WTC11 (cell line): ENCODE results near the gene FRS3.

Source experiments
- ATF3 ChIP-seq: sonication (generic); formaldehyde crosslinking; conservative IDR thresholded peaks from 2 replicates; pipeline ENCODE4 v1.8.1; 2022; ENCODE audit warnings: mild to moderate bottlenecking, missing genetic modification reagents
- CTCF ChIP-seq: fragments of 200-600 bp; IDR thresholded peaks from 2 replicates; pipeline ENCODE4 v1.8.0; 2022; ENCODE audit warnings: antibody characterized with exemption
- E2F4 ChIP-seq: sonication (generic); formaldehyde crosslinking; IDR thresholded peaks from 2 replicates; pipeline ENCODE4 v1.8.1; 2022; ENCODE audit warnings: low read depth, mild to moderate bottlenecking, moderate library complexity, missing genetic modification reagents, borderline replicate concordance
- ELF4 ChIP-seq: sonication (generic); formaldehyde crosslinking; IDR thresholded peaks from 2 replicates; pipeline ENCODE4 v1.8.1; 2022; ENCODE audit warnings: low read depth, mild to moderate bottlenecking, moderate library complexity, missing genetic modification reagents
- FOXK1 ChIP-seq: sonication (generic); formaldehyde crosslinking; IDR thresholded peaks from 2 replicates; pipeline ENCODE4 v1.8.0; 2022; ENCODE audit warnings: mild to moderate bottlenecking, moderate library complexity, missing genetic modification reagents
- KAT7 ChIP-seq: sonication (generic); formaldehyde crosslinking; IDR thresholded peaks from 2 replicates; pipeline ENCODE4 v1.8.1; 2023; ENCODE audit warnings: missing genetic modification reagents, mild to moderate bottlenecking, borderline replicate concordance
- NR1H2 ChIP-seq: sonication (generic); formaldehyde crosslinking; IDR thresholded peaks from 2 replicates; pipeline ENCODE4 v1.9.0; 2021; ENCODE audit warnings: mild to moderate bottlenecking, moderate library complexity, missing genetic modification reagents
- TF ChIP-seq, protein P1 (sequence below): sonication (generic); formaldehyde crosslinking; IDR thresholded peaks from 2 replicates; pipeline ENCODE4 v1.8.0; 2022; ENCODE audit warnings: mild to moderate bottlenecking, missing genetic modification reagents
- TF ChIP-seq, protein P2 (sequence below): fragments of 250-450 bp; sonication (Bioruptor Pico); IDR thresholded peaks from 2 replicates; pipeline ENCODE4 v1.9.0; 2021; ENCODE audit warnings: mild to moderate bottlenecking

GRCh38 chr6:41786451-41787218 is 6.9 kb upstream of the FRS3 start:
- TF ChIP-seq CTCF (no peak; the same call in none of the 2 replicates), ELF4 (no peak), ATF3 (CRISPR knock-in tag) (no peak), NR1H2 (no peak), KAT7 (CRISPR knock-in tag) (0 out of 2 replicates have a peak, but pooled peaks have one; percentile 44), E2F4 (CRISPR knock-in tag) (no peak), FOXK1 (CRISPR knock-in tag) (no peak; the same call in 1 of the 2 replicates)
- TF ChIP-seq, protein P1, sequence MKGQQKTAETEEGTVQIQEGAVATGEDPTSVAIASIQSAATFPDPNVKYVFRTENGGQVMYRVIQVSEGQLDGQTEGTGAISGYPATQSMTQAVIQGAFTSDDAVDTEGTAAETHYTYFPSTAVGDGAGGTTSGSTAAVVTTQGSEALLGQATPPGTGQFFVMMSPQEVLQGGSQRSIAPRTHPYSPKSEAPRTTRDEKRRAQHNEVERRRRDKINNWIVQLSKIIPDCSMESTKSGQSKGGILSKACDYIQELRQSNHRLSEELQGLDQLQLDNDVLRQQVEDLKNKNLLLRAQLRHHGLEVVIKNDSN = no peak
- TF ChIP-seq, protein P2, sequence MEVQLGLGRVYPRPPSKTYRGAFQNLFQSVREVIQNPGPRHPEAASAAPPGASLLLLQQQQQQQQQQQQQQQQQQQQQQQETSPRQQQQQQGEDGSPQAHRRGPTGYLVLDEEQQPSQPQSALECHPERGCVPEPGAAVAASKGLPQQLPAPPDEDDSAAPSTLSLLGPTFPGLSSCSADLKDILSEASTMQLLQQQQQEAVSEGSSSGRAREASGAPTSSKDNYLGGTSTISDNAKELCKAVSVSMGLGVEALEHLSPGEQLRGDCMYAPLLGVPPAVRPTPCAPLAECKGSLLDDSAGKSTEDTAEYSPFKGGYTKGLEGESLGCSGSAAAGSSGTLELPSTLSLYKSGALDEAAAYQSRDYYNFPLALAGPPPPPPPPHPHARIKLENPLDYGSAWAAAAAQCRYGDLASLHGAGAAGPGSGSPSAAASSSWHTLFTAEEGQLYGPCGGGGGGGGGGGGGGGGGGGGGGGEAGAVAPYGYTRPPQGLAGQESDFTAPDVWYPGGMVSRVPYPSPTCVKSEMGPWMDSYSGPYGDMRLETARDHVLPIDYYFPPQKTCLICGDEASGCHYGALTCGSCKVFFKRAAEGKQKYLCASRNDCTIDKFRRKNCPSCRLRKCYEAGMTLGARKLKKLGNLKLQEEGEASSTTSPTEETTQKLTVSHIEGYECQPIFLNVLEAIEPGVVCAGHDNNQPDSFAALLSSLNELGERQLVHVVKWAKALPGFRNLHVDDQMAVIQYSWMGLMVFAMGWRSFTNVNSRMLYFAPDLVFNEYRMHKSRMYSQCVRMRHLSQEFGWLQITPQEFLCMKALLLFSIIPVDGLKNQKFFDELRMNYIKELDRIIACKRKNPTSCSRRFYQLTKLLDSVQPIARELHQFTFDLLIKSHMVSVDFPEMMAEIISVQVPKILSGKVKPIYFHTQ = no peak
